Fibroblast of mammary gland (primary cell): ENCODE results near the gene SH3D21.
A peak's percentile ranks its signal among the peaks of the same experiment; 100 is the strongest.

Experiments used
- DNase-seq: peaks from one replicate; pipeline ENCODE4 v3.0.0-alpha.2; 2010; ENCODE audit warnings: low read depth
- H3K4me3 ChIP-seq: 2 replicates; pipeline ENCODE4 v1.5.1; 2011; ENCODE audit warnings: low read depth, mild to moderate bottlenecking, low read length, moderate library complexity; ENCODE audit not compliant: control insufficient read depth
- CTCF ChIP-seq: conservative IDR thresholded peaks from 2 replicates; pipeline ENCODE4 v1.5.1; 2011; ENCODE audit warnings: low read depth, low read length, inconsistent platforms; ENCODE audit not compliant: control insufficient read depth, insufficient read depth

The SH3D21 gene

GRCh38 chr1:36273024-36273423, 33.1 kb upstream of the SH3D21 start:
- TF ChIP-seq CTCF: no peak
- H3K4me3 ChIP-seq: no peak overlapping the region
- no peak for DNase-seq

GRCh38 chr1:36274201-36274600, 32.0 kb upstream of the SH3D21 start:
- TF ChIP-seq CTCF: no peak
- no peak overlapping the region for H3K4me3 ChIP-seq
- no peak for DNase-seq

- no peak for DNase-seq
- H3K4me3 ChIP-seq: no peak overlapping the region
- no peak for TF ChIP-seq CTCF
These were observed 29.5 kb upstream of the SH3D21 start for GRCh38 chr1:36276688-36277087.

- H3K4me3 ChIP-seq: no peak overlapping the region
- DNase-seq: peak; percentile 76
- no peak for TF ChIP-seq CTCF
These were observed 26.9 kb upstream of the SH3D21 start for GRCh38 chr1:36279110-36279788.

- no peak overlapping the region for H3K4me3 ChIP-seq
- no peak for DNase-seq
- no peak for TF ChIP-seq CTCF
These were observed 26.3 kb upstream of the SH3D21 start for GRCh38 chr1:36279789-36280296.

GRCh38 chr1:36284061-36284460, 22.1 kb upstream of the SH3D21 start:
- H3K4me3 ChIP-seq: no peak overlapping the region
- DNase-seq: no peak
- TF ChIP-seq CTCF: no peak
